Measurements from ENCODE around the gene TNIK.

The TNIK gene

DNA sequence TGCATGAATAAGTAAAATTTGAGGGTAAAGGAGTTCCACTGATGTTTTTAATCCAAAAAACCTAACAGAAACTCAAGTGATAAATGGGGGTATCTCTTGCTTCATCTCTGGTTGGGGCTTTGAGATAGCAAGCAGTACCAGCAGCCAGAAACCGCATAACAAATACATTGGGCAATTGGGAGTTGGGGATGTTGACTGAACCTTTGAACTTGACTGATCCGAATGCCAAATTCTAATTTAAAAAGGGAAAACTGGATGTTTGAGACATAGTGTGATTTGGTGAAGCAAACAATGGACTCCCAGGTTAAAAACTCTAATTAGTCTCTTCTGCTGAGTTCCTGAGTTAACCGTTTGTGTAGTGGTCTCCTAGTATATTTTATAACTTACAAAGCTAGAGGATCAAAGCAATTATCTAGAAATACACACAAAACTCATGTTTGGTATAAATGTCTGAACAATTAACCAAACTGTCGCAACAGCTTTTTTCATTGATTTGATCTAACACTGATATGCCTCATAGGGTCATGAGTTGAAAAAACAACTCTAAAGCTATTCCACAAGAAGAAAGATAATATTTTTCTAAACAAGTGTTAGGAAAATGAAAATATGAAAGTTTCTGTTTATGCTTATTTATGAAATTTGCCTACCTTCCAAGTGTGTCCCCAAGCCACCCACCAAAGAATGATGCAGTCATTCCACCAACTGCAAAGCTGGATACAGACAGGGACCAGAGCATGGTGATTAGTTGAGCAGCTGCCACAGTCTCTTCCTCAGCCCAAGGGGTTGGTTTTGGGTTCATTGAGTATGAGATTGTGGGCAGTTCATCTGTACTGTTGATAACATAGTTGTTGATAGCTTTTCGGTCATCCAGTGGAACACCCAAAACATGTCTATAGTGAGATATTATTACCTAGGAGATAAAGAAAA is 446.1 kb downstream of the TNIK start:
- no peak for DNase-seq

- no peak for DNase-seq
Measured at GRCh38 chr3:171011873-171012336, 448.3 kb downstream of the TNIK start.

All from activated CD4-positive, alpha-beta T cell treated with anti-CD3 and anti-CD28 coated beads, Interleukin-2, amount 50 U/mL, for 16 hours (primary cell).